ENCODE results near the gene PDIA6.

Gene PDIA6

GRCh38 chr2:10762651-10763460 is 49.7 kb downstream of the PDIA6 start:
- DNase-seq, result no peak

- no peak for DNase-seq
These were observed 51.0 kb downstream of the PDIA6 start for GRCh38 chr2:10761591-10761990.

- no peak for DNase-seq
These were observed 51.6 kb downstream of the PDIA6 start for GRCh38 chr2:10760794-10761504.

GRCh38 chr2:10759151-10759714 is 53.4 kb downstream of the PDIA6 start:
- DNase-seq, result no peak

GRCh38 chr2:10757814-10758286 is 54.7 kb downstream of the PDIA6 start:
- DNase-seq, result no peak

- DNase-seq, result no peak
These were observed 57.0 kb downstream of the PDIA6 start for GRCh38 chr2:10755621-10756020.

GRCh38 chr2:10753876-10754275 is 58.7 kb downstream of the PDIA6 start:
- DNase-seq, result no peak

- no peak for DNase-seq
These were observed 59.4 kb downstream of the PDIA6 start for GRCh38 chr2:10753156-10753555.

- no peak for DNase-seq
These were observed 60.3 kb downstream of the PDIA6 start for GRCh38 chr2:10752236-10752635.

- DNase-seq, result no peak
These were observed 62.0 kb downstream of the PDIA6 start for GRCh38 chr2:10750610-10751009.

- DNase-seq, result no peak
These were observed 69.9 kb downstream of the PDIA6 start for GRCh38 chr2:10742666-10743065.

- DNase-seq, result no peak
These were observed 71.4 kb downstream of the PDIA6 start for GRCh38 chr2:10741139-10741538.

- DNase-seq, result no peak
These were observed 72.4 kb downstream of the PDIA6 start for GRCh38 chr2:10740226-10740625.

GRCh38 chr2:10738192-10738591 is 74.4 kb downstream of the PDIA6 start:
- no peak for DNase-seq

- no peak for DNase-seq
These were observed 78.6 kb downstream of the PDIA6 start for GRCh38 chr2:10733980-10734379.

- no peak for DNase-seq
These were observed 79.0 kb downstream of the PDIA6 start for GRCh38 chr2:10733566-10733925.

Measured in cerebellar nuclear complex (tissue), 1 donor.